Neural cell (in vitro differentiated cells): Measurements from ENCODE around the gene KCNAB1.

Experiments used
- EP300 ChIP-seq: fragments of 450-650 bp; conservative IDR thresholded peaks from 2 replicates; pipeline ENCODE4 v1.6.1; 2014; ENCODE audit warnings: antibody characterized with exemption, mild to moderate bottlenecking, moderate library complexity; ENCODE audit not compliant: poor library complexity, severe bottlenecking
- EZH2 ChIP-seq: fragments of 200-600, 300-800 bp; shearing (Covaris generic), sonication (generic); IDR thresholded peaks from 2 replicates; pipeline ENCODE4 v1.6.1; 2014; ENCODE audit warnings: antibody characterized with exemption, low read length, borderline replicate concordance, mild to moderate bottlenecking; ENCODE audit not compliant: insufficient read depth, poor library complexity, severe bottlenecking
- MXI1 ChIP-seq: fragments of 450-650 bp; conservative IDR thresholded peaks from 2 replicates; pipeline ENCODE4 v1.6.1; 2014; ENCODE audit warnings: antibody characterized with exemption, mild to moderate bottlenecking; ENCODE audit not compliant: poor library complexity, severe bottlenecking
- POLR2AphosphoS5 ChIP-seq: IDR thresholded peaks from 2 replicates; pipeline ENCODE4 v1.6.1; 2012
- SMC3 ChIP-seq: fragments of 450-650 bp; conservative IDR thresholded peaks from 2 replicates; pipeline ENCODE4 v1.6.1; 2014; ENCODE audit warnings: antibody characterized with exemption, mild to moderate bottlenecking, moderate library complexity; ENCODE audit not compliant: poor library complexity
- TAF1 ChIP-seq: IDR thresholded peaks from 2 replicates; pipeline ENCODE4 v1.6.1; 2012; ENCODE audit warnings: low read depth
- TF ChIP-seq, protein P1 (sequence below): fragments of 450-650 bp; IDR thresholded peaks from 2 replicates; pipeline ENCODE4 v1.5.1; 2014; ENCODE audit warnings: antibody characterized with exemption, mild to moderate bottlenecking, moderate library complexity; ENCODE audit not compliant: poor library complexity, severe bottlenecking
- TF ChIP-seq, protein P2 (sequence below): IDR thresholded peaks from 2 replicates; pipeline ENCODE4 v1.6.1; 2012; ENCODE audit warnings: borderline replicate concordance

DNA sequence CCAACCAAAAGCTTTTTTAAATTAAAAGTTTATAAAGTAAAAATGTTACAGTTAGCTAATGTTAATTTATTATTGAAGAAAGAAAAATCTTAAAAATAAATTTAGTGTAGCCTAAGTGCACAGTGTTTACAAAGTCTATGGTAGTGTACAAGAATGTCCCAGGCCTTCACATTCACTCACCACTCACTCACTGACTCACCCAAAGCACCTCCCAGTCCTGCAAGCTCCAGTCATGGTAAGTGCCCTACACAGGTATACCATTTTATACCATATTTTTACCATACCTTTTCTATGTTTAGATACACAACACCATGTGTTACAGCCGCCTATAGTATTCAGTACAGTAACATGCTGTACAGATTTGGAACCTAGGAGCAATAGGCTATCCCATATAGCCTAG lies 405.4 kb downstream of the KCNAB1 start:
- no peak for TF ChIP-seq EP300
- no peak for TF ChIP-seq EZH2
- TF ChIP-seq, protein P1, sequence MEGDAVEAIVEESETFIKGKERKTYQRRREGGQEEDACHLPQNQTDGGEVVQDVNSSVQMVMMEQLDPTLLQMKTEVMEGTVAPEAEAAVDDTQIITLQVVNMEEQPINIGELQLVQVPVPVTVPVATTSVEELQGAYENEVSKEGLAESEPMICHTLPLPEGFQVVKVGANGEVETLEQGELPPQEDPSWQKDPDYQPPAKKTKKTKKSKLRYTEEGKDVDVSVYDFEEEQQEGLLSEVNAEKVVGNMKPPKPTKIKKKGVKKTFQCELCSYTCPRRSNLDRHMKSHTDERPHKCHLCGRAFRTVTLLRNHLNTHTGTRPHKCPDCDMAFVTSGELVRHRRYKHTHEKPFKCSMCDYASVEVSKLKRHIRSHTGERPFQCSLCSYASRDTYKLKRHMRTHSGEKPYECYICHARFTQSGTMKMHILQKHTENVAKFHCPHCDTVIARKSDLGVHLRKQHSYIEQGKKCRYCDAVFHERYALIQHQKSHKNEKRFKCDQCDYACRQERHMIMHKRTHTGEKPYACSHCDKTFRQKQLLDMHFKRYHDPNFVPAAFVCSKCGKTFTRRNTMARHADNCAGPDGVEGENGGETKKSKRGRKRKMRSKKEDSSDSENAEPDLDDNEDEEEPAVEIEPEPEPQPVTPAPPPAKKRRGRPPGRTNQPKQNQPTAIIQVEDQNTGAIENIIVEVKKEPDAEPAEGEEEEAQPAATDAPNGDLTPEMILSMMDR = no peak
- no peak for TF ChIP-seq SMC3
- TF ChIP-seq POLR2AphosphoS5 = no peak
- TF ChIP-seq MXI1 = no peak
- TF ChIP-seq, protein P2, sequence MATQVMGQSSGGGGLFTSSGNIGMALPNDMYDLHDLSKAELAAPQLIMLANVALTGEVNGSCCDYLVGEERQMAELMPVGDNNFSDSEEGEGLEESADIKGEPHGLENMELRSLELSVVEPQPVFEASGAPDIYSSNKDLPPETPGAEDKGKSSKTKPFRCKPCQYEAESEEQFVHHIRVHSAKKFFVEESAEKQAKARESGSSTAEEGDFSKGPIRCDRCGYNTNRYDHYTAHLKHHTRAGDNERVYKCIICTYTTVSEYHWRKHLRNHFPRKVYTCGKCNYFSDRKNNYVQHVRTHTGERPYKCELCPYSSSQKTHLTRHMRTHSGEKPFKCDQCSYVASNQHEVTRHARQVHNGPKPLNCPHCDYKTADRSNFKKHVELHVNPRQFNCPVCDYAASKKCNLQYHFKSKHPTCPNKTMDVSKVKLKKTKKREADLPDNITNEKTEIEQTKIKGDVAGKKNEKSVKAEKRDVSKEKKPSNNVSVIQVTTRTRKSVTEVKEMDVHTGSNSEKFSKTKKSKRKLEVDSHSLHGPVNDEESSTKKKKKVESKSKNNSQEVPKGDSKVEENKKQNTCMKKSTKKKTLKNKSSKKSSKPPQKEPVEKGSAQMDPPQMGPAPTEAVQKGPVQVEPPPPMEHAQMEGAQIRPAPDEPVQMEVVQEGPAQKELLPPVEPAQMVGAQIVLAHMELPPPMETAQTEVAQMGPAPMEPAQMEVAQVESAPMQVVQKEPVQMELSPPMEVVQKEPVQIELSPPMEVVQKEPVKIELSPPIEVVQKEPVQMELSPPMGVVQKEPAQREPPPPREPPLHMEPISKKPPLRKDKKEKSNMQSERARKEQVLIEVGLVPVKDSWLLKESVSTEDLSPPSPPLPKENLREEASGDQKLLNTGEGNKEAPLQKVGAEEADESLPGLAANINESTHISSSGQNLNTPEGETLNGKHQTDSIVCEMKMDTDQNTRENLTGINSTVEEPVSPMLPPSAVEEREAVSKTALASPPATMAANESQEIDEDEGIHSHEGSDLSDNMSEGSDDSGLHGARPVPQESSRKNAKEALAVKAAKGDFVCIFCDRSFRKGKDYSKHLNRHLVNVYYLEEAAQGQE = no peak
- TF ChIP-seq TAF1 = no peak
